ENCODE results near the gene ASPHD2.

Gene ASPHD2

GRCh38 chr22:26417406-26417805 is 11.7 kb upstream of the ASPHD2 start:
- no peak overlapping the region for H3K9ac ChIP-seq (ENCODE audit: low read depth, low read length)
- no peaks in the 10 kb centered on the region for H3K36me3 ChIP-seq (ENCODE audit: insufficient read depth, low read length)
- H3K4me2 ChIP-seq (ENCODE audit: low read length): peak overlapping the region; percentile 30
- H3K4me3 ChIP-seq (ENCODE audit: low read length): no peak overlapping the region
- no peaks in the 10 kb centered on the region for H3K9me3 ChIP-seq (replicated peaks; ENCODE audit: low read length)
- peaks cover 12% of the 10 kb centered on the region for H3K4me1 ChIP-seq (ENCODE audit: control insufficient read depth, insufficient read depth, low read length)
- H3K27me3 ChIP-seq (ENCODE audit: control insufficient read depth, insufficient read depth, low read length): peaks cover 51% of the 10 kb centered on the region

GRCh38 chr22:26418620-26419019 is 10.4 kb upstream of the ASPHD2 start:
- H3K9ac ChIP-seq (ENCODE audit: low read depth, low read length): no peak overlapping the region
- no peak overlapping the region for H3K4me2 ChIP-seq (ENCODE audit: low read length)
- H3K4me1 ChIP-seq (ENCODE audit: control insufficient read depth, insufficient read depth, low read length): peaks cover 12% of the 10 kb centered on the region
- no peaks in the 10 kb centered on the region for H3K36me3 ChIP-seq (ENCODE audit: insufficient read depth, low read length)
- peaks cover 6% of the 10 kb centered on the region for H3K9me3 ChIP-seq (replicated peaks; ENCODE audit: low read length)
- H3K27me3 ChIP-seq (ENCODE audit: control insufficient read depth, insufficient read depth, low read length): peaks cover 44% of the 10 kb centered on the region
- no peak overlapping the region for H3K4me3 ChIP-seq (ENCODE audit: low read length)

GRCh38 chr22:26426924-26427323 is 2.1 kb upstream of the ASPHD2 start:
- H3K4me3 ChIP-seq (ENCODE audit: low read length): no peak overlapping the region
- peaks cover 6% of the 10 kb centered on the region for H3K9me3 ChIP-seq (replicated peaks; ENCODE audit: low read length)
- H3K4me2 ChIP-seq (ENCODE audit: low read length): no peak overlapping the region
- peaks cover 13% of the 10 kb centered on the region for H3K4me1 ChIP-seq (ENCODE audit: control insufficient read depth, insufficient read depth, low read length)
- no peak overlapping the region for H3K9ac ChIP-seq (ENCODE audit: low read depth, low read length)
- no peaks in the 10 kb centered on the region for H3K36me3 ChIP-seq (ENCODE audit: insufficient read depth, low read length)
- H3K27me3 ChIP-seq (ENCODE audit: control insufficient read depth, insufficient read depth, low read length): peaks cover 33% of the 10 kb centered on the region

- Histone ChIP-seq H3K27me3 (ENCODE audit: control insufficient read depth, insufficient read depth, low read length) (peaks cover 29% of the 10 kb centered on the region), H3K4me2 (ENCODE audit: low read length) (peak overlapping the region; percentile 79), H3K4me3 (ENCODE audit: low read length) (peak overlapping the region; percentile 66), H3K4me1 (ENCODE audit: control insufficient read depth, insufficient read depth, low read length) (peaks cover 13% of the 10 kb centered on the region), H3K36me3 (ENCODE audit: insufficient read depth, low read length) (no peaks in the 10 kb centered on the region), H3K9ac (ENCODE audit: low read depth, low read length) (peak overlapping the region; percentile 35), H3K9me3 (replicated peaks; ENCODE audit: low read length) (no peaks in the 10 kb centered on the region)
These were observed 612 bp downstream of the ASPHD2 start for GRCh38 chr22:26429458-26430286.

- Histone ChIP-seq H3K4me2 (ENCODE audit: low read length) (no peak overlapping the region), H3K9me3 (replicated peaks; ENCODE audit: low read length) (no peaks in the 10 kb centered on the region), H3K4me3 (ENCODE audit: low read length) (no peak overlapping the region), H3K36me3 (ENCODE audit: insufficient read depth, low read length) (no peaks in the 10 kb centered on the region), H3K27me3 (ENCODE audit: control insufficient read depth, insufficient read depth, low read length) (peaks cover 21% of the 10 kb centered on the region), H3K4me1 (ENCODE audit: control insufficient read depth, insufficient read depth, low read length) (peaks cover 13% of the 10 kb centered on the region), H3K9ac (ENCODE audit: low read depth, low read length) (no peak overlapping the region)
These were observed 1.5 kb downstream of the ASPHD2 start for GRCh38 chr22:26430600-26430999.

- no peaks in the 10 kb centered on the region for H3K9me3 ChIP-seq (replicated peaks; ENCODE audit: low read length)
- no peak overlapping the region for H3K4me2 ChIP-seq (ENCODE audit: low read length)
- peaks cover 14% of the 10 kb centered on the region for H3K27me3 ChIP-seq (ENCODE audit: control insufficient read depth, insufficient read depth, low read length)
- H3K36me3 ChIP-seq (ENCODE audit: insufficient read depth, low read length): no peaks in the 10 kb centered on the region
- H3K9ac ChIP-seq (ENCODE audit: low read depth, low read length): no peak overlapping the region
- peaks cover 13% of the 10 kb centered on the region for H3K4me1 ChIP-seq (ENCODE audit: control insufficient read depth, insufficient read depth, low read length)
- no peak overlapping the region for H3K4me3 ChIP-seq (ENCODE audit: low read length)
These were observed 2.4 kb downstream of the ASPHD2 start for GRCh38 chr22:26431261-26431995.

- H3K4me2 ChIP-seq (ENCODE audit: low read length): no peak overlapping the region
- no peak overlapping the region for H3K4me3 ChIP-seq (ENCODE audit: low read length)
- H3K27me3 ChIP-seq (ENCODE audit: control insufficient read depth, insufficient read depth, low read length): peaks cover 6% of the 10 kb centered on the region
- H3K9me3 ChIP-seq (replicated peaks; ENCODE audit: low read length): no peaks in the 10 kb centered on the region
- H3K36me3 ChIP-seq (ENCODE audit: insufficient read depth, low read length): no peaks in the 10 kb centered on the region
- H3K9ac ChIP-seq (ENCODE audit: low read depth, low read length): no peak overlapping the region
- peaks cover 13% of the 10 kb centered on the region for H3K4me1 ChIP-seq (ENCODE audit: control insufficient read depth, insufficient read depth, low read length)
These were observed 3.7 kb downstream of the ASPHD2 start for GRCh38 chr22:26432619-26433311.

- Histone ChIP-seq H3K4me1 (ENCODE audit: control insufficient read depth, insufficient read depth, low read length) (peaks cover 10% of the 10 kb centered on the region), H3K27me3 (ENCODE audit: control insufficient read depth, insufficient read depth, low read length) (peaks cover 6% of the 10 kb centered on the region), H3K4me3 (ENCODE audit: low read length) (no peak overlapping the region), H3K9ac (ENCODE audit: low read depth, low read length) (no peak overlapping the region), H3K9me3 (replicated peaks; ENCODE audit: low read length) (no peaks in the 10 kb centered on the region), H3K4me2 (ENCODE audit: low read length) (no peak overlapping the region), H3K36me3 (ENCODE audit: insufficient read depth, low read length) (no peaks in the 10 kb centered on the region)
These were observed 4.7 kb downstream of the ASPHD2 start for GRCh38 chr22:26433805-26434204.

- H3K4me2 ChIP-seq (ENCODE audit: low read length): no peak overlapping the region
- no peak overlapping the region for H3K4me3 ChIP-seq (ENCODE audit: low read length)
- no peaks in the 10 kb centered on the region for H3K27me3 ChIP-seq (ENCODE audit: control insufficient read depth, insufficient read depth, low read length)
These were observed 6.5 kb downstream of the ASPHD2 start for GRCh38 chr22:26435327-26436093.

GRCh38 chr22:26436903-26437515 is 7.9 kb downstream of the ASPHD2 start:
- no peaks in the 10 kb centered on the region for H3K27me3 ChIP-seq (ENCODE audit: control insufficient read depth, insufficient read depth, low read length)
- H3K4me2 ChIP-seq (ENCODE audit: low read length): no peak overlapping the region
- no peak overlapping the region for H3K4me3 ChIP-seq (ENCODE audit: low read length)
- H3K36me3 ChIP-seq (ENCODE audit: insufficient read depth, low read length): no peaks in the 10 kb centered on the region
- H3K9ac ChIP-seq (ENCODE audit: low read depth, low read length): no peak overlapping the region
- no peaks in the 10 kb centered on the region for H3K9me3 ChIP-seq (replicated peaks; ENCODE audit: low read length)
- H3K4me1 ChIP-seq (ENCODE audit: control insufficient read depth, insufficient read depth, low read length): peaks cover 3% of the 10 kb centered on the region

More at GRCh38 chr22:26435327-26436093, 6.5 kb downstream of the ASPHD2 start:
- Histone ChIP-seq H3K9me3 (replicated peaks; ENCODE audit: low read length) (no peaks in the 10 kb centered on the region), H3K36me3 (ENCODE audit: insufficient read depth, low read length) (no peaks in the 10 kb centered on the region), H3K4me1 (ENCODE audit: control insufficient read depth, insufficient read depth, low read length) (peaks cover 10% of the 10 kb centered on the region), H3K9ac (ENCODE audit: low read depth, low read length) (no peak overlapping the region)

Measured in skeletal muscle satellite cell (primary cell).